RCC 7860 (cell line): ENCODE data around the gene HEXIM1.
A peak's percentile ranks its signal among the peaks of the same experiment; 100 is the strongest.

Experiments used
- DNase-seq: peaks from one replicate; pipeline ENCODE4 v3.0.0-alpha.2; 2015; ENCODE audit warnings: low spot score
- FAIRE-seq: peaks from 2 replicates; lab custom pipeline; 2012; peaks lifted over from hg19 to GRCh38; lab: Jason Lieb, UNC

Gene HEXIM1

GRCh38 chr17:45128331-45128730 is 19.9 kb upstream of the HEXIM1 start:
- FAIRE-seq (no peak), DNase-seq (no peak)

- FAIRE-seq, result no peak
- no peak for DNase-seq
Observed at GRCh38 chr17:45128989-45129388, 19.3 kb upstream of the HEXIM1 start.

- FAIRE-seq (no peak), DNase-seq (peak; percentile 58)
Observed at GRCh38 chr17:45129426-45129939, 18.8 kb upstream of the HEXIM1 start.

- DNase-seq (peak; percentile 82), FAIRE-seq (no peak)
Observed at GRCh38 chr17:45129940-45130680, 18.2 kb upstream of the HEXIM1 start.

- FAIRE-seq, result no peak
Observed at GRCh38 chr17:45130681-45131615, 17.3 kb upstream of the HEXIM1 start.

GRCh38 chr17:45131616-45132319 is 16.5 kb upstream of the HEXIM1 start:
- FAIRE-seq (no peak), DNase-seq (no peak)

More at GRCh38 chr17:45130681-45131615, 17.3 kb upstream of the HEXIM1 start:
- no peak for DNase-seq

GRCh38 chr17:45132320-45132571 is 16.0 kb upstream of the HEXIM1 start, which contains the start of gene PLCD3:
Gene PLCD3 (minus strand): TSS chr17:45132515. CDS start chr17:45132410, 105 bp downstream.
- DNase-seq, result no peak
- FAIRE-seq, result no peak

GRCh38 chr17:45132572-45133463 is 15.5 kb upstream of the HEXIM1 start:
- DNase-seq, result peak; percentile 75
- FAIRE-seq, result no peak

GRCh38 chr17:45135192-45135977 is 12.9 kb upstream of the HEXIM1 start, which contains the start of gene ACBD4:
Gene ACBD4 (plus strand): TSS chr17:45135687. CDS start chr17:45136145, 458 bp downstream.
- FAIRE-seq, result peak; percentile 86
- DNase-seq, result peak; percentile 91

- DNase-seq (no peak), FAIRE-seq (no peak)
Observed at GRCh38 chr17:45135978-45136791, 12.1 kb upstream of the HEXIM1 start.

- DNase-seq, result no peak
- no peak for FAIRE-seq
Observed at GRCh38 chr17:45136846-45137560, 11.3 kb upstream of the HEXIM1 start.

GRCh38 chr17:45137561-45138305 is 10.5 kb upstream of the HEXIM1 start:
- FAIRE-seq (no peak), DNase-seq (no peak)

- FAIRE-seq (no peak), DNase-seq (no peak)
Observed at GRCh38 chr17:45138911-45139532, 9.3 kb upstream of the HEXIM1 start.

- no peak for DNase-seq
- no peak for FAIRE-seq
Observed at GRCh38 chr17:45139533-45139920, 8.7 kb upstream of the HEXIM1 start.

- DNase-seq (no peak), FAIRE-seq (no peak)
Observed at GRCh38 chr17:45143094-45143670, 5.1 kb upstream of the HEXIM1 start.

GRCh38 chr17:45143767-45144198 is 4.5 kb upstream of the HEXIM1 start:
- FAIRE-seq, result no peak
- no peak for DNase-seq
